ENCODE data around the gene ETHE1.
"Not testable (repeated sequence)": the region's sequence is repeated elsewhere in the genome, so short reads cannot be mapped to it uniquely, and the experiment has no call there.

Gene ETHE1

GRCh38 chr19:43551399-43552197 is 24.6 kb upstream of the ETHE1 start:
- DNase-seq, result no peak

GRCh38 chr19:43548706-43549105 is 21.7 kb upstream of the ETHE1 start:
- DNase-seq, result no peak

- DNase-seq, result not testable (repeated sequence)
Measured at GRCh38 chr19:43547926-43548325, 20.9 kb upstream of the ETHE1 start.

GRCh38 chr19:43546581-43546980 is 19.6 kb upstream of the ETHE1 start:
- DNase-seq, result no peak

- no peak for DNase-seq
Measured at GRCh38 chr19:43545981-43546380, 19.0 kb upstream of the ETHE1 start.

- DNase-seq, result no peak
Measured at GRCh38 chr19:43545276-43545675, 18.3 kb upstream of the ETHE1 start.

GRCh38 chr19:43544077-43544476 is 17.1 kb upstream of the ETHE1 start:
- no peak for DNase-seq

- no peak for DNase-seq
Measured at GRCh38 chr19:43541920-43542650, 15.1 kb upstream of the ETHE1 start.

- DNase-seq, result no peak
Measured at GRCh38 chr19:43540381-43540780, 13.4 kb upstream of the ETHE1 start.

- DNase-seq, result no peak
Measured at GRCh38 chr19:43538922-43539321, 11.9 kb upstream of the ETHE1 start.

- DNase-seq, result peak; percentile 3
Measured at GRCh38 chr19:43534816-43535761, 8.1 kb upstream of the ETHE1 start.

- no peak for DNase-seq
Measured at GRCh38 chr19:43534305-43534815, 7.4 kb upstream of the ETHE1 start.

GRCh38 chr19:43533546-43534304 is 6.7 kb upstream of the ETHE1 start:
- peak; percentile 99 for DNase-seq

GRCh38 chr19:43532962-43533545 is 6.1 kb upstream of the ETHE1 start, which contains the start of gene ZNF575:
ZNF575 (plus strand) TSS chr19:43533188; CDS start chr19:43534423, 1,235 bp downstream.
- peak; percentile 88 for DNase-seq

- DNase-seq, result peak; percentile 62
Measured at GRCh38 chr19:43532571-43532961, 5.6 kb upstream of the ETHE1 start.

GRCh38 chr19:43527860-43528622 is 1.0 kb upstream of the ETHE1 start:
- DNase-seq, result peak; percentile 42

GRCh38 chr19:43525836-43526771 is 897 bp downstream of the ETHE1 start:
- no peak for DNase-seq

- DNase-seq, result no peak
Measured at GRCh38 chr19:43524922-43525835, 1.8 kb downstream of the ETHE1 start.

Data from NCI-H1105 (cell line).